GM18508 (cell line): ENCODE measurements around the gene SPO11.

Experiments
- ATAC-seq: cut with Tn5 transposase; IDR thresholded peaks from one replicate; pipeline ENCODE4 v1.9.1; 2021; ENCODE audit warnings: moderate number of reproducible peaks; ENCODE audit not compliant: insufficient read depth, unreplicated experiment

SPO11 gene

DNA sequence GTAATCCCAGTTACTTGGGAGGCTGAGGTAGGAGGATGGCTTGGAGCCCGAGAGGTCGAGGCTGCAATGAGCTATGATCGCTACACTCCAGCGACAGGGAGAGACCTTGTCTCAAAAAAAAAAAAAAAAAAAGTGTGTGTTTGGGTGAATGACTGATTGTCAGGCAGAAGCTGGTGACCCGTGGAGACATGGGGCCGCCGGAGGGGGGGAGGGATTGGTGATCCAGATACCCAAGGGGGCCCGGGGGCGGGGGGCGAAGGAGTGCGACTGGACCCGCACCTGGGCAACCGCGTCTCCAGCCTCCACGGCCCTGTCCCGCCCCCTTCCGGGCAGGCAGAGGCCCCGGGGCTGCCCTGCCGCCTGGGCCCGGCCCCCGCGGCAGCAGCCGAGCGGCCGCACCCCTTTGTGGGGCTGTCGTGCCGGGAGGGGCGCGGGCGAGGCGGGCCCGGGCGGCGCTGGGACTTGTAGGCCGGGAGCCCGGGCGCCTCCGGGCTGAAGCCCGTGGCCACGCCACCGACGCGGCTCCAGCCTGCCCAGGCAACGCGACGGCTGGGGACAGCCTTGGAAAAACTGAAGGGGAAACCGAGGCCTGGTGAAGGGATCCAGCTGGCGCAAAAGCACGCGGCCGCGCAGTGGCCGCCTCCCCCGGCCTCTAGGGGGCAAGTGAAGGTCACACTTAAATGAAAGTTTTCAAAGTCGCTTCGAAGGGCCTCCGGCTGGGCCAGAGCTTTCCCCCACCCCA lies 59.5 kb downstream of the SPO11 start:
- no peak for ATAC-seq

GRCh38 chr20:57389695-57390603 lies 60.3 kb downstream of the SPO11 start:
- no peak for ATAC-seq

- ATAC-seq: no peak
Observed at GRCh38 chr20:57390604-57391438, 61.2 kb downstream of the SPO11 start, which contains the start of gene RBM38. TSS of gene RBM38 (plus strand) at chr20:57391396. CDS start at chr20:57391582, 186 bp downstream.

DNA sequence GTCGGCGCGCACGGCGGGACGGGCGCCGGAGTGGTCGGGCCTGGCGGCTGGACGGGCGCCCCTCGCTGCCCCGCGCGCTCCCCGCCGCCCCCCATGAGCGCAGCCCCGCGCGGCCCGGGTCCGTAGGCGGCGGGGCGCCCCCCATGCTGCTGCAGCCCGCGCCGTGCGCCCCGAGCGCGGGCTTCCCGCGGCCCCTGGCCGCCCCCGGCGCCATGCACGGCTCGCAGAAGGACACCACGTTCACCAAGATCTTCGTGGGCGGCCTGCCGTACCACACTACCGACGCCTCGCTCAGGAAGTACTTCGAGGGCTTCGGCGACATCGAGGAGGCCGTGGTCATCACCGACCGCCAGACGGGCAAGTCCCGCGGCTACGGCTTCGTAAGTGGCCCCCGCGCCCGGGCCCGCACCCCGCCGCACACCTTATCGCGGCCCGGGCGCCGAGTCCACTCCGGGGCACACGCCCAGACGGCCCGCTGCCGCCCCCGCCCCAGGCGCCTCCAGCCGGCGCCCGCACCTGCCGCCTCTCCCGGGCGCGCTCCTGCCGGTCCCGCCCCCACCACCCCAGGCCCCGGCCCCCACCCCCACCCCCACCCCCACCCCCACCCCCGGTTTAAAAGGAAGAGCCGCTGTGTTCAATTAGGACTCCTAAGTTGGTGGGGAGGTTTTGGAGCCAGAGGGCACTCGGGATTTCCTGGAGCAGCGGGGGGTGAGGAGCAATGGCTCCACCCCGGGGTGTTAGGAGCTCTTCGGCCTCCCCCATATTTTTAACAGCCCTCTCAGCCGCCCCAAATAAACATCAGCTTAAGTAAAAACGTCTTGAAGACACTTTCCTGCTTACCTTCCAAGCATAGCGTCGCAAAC lies 62.1 kb downstream of the SPO11 start:
- ATAC-seq: no peak

DNA sequence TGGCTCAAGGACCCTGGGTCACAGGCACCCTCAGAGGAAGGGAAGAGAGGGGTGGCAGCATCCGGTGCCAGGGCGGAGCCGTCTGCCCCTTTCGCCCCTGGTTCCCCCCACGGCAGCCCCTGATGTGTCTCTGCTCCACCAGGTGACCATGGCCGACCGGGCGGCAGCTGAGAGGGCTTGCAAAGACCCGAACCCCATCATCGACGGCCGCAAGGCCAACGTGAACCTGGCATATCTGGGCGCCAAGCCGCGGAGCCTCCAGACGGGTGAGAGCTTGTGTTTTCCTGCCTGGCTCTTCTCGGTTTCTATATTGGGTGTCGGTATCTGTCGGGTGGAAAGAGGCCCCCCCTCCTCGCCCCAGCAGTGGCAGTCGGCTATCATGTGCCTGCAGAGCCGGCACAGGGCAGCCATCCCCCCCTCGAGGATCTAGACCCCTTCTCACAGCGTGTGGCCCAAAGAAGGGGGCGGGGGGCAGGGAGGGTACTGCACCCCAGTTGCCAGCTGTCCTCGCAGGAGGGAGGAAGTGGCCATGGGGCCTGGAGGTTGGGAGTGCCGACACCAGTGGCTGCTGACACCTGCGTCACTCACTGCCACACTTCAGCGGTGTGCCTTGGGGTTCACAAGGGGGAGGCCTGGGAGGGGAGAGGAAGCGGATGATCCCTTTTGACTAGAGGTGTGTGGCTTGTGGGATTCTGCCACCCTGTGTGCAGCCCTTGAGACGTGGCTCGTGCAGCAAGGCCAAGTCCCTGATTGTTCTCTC lies 63.1 kb downstream of the SPO11 start:
- ATAC-seq: no peak
